NCI-H748 (cell line): Measurements from ENCODE around the gene CDH16.

Experiments used
- DNase-seq: peaks from one replicate; lab custom pipeline; 2025; ENCODE audit not compliant: unreplicated experiment; lab: John Stamatoyannopoulos, UW

CDH16 gene

GRCh38 chr16:66928702-66929388 is 10.2 kb upstream of the CDH16 start:
- DNase-seq: no peak

DNA sequence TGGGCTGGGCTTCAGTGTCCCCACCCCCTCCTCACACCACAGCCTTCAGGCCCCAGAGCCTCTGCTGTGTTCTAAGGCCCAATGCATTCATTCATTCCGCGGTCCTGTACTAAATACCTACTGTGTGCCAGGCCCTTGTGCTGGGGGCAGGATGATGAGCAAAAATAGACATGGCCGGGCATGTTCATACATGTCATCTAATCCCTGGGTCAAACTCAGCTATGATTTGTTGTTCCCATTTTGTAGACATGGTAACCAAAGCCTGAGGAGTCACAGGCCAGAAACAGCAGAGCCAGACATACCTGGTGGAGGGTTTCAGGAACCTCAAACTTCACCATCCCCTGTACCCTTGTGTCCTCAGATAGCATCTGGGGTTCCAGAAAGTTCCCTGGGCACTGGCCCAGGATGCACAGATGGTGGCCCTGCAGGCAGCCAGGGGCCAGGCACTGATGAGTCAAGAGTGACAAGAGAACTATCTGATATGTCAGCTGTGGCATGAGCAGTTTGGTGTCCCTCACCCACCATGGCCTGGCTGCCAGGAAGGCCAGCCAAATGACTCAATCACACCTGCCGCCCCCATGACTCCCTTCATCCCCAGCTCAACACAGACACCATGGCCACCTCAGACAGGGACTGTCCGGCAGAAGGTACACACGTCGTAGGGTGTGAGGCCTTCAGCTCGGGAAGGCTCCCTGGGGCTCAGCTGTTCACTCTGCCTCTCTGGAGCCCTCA is 9.4 kb upstream of the CDH16 start:
- no peak for DNase-seq

- peak; percentile 12 for DNase-seq
Measured at GRCh38 chr16:66926961-66927436, 8.3 kb upstream of the CDH16 start.

- no peak for DNase-seq
Measured at GRCh38 chr16:66926171-66926947, 7.7 kb upstream of the CDH16 start.

DNA sequence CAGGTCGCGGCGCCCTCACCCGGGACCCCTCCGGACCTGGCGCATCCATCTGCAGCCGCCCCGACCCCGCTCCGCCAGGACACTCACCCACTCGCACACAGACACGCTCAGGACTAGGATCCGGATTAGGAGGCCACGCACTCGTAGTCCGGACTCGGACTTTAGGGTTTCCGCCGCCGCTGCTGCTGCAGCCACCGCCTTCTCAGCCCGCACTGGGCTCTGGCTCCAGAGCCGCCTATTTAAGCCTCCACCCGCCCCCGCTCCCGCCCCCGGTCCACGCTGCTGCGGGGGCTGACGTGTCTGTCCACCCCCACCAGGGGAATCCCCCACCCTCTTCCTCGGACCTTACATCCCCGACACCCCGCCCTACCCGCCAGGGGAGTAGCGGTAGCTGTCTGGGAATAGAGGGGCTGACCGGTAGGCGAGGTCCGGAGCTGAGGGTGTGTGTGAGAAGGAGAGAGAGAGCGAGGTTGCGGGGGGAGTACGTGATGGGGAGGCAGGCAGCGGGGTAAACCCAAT is 6.7 kb upstream of the CDH16 start, which contains the start of gene RRAD:
TSS of gene RRAD (minus strand) at position 214 of the 519 bp plus-strand sequence. CDS start 356 bp downstream, outside the sequence.
- DNase-seq: peak; percentile 33

DNA sequence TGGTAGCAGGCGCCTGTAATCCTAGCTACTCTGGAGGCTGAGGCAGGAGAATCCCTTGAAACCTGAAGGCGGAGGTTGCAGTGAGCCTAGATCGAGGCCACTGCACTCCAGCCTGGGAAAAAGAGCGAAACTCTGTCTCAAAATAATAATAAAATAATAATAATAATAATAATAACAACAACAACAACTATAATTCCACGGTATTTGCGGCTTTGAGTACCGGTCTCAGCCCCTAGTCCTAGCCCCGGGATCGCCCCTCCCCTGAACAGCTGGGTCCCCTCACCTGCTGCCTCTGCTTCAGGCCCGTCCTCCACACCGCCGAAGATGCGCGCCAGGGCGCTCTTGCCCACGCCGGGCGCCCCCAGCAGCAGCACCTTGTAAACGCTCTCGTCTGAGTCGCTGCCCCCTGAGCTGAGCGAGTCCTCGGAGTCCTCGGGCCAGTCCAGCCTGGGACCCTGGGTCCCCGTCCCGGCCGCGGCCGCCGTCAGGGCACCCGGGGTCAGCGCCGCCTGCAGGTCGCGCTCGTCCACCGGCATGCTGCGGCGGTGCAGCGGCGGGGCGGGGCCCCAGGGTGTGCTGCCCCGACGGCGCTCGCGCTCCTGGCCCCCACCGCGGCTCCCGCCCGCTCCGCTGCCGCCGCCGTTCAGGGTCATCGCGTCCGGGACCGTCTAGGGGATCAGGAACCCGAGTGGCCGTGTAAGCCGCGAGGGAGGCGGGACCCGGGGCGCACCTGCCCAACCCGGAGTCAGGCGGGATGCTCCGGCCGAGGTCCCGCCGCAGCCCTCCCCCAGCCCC is 6.0 kb upstream of the CDH16 start:
- DNase-seq: peak; percentile 36

DNA sequence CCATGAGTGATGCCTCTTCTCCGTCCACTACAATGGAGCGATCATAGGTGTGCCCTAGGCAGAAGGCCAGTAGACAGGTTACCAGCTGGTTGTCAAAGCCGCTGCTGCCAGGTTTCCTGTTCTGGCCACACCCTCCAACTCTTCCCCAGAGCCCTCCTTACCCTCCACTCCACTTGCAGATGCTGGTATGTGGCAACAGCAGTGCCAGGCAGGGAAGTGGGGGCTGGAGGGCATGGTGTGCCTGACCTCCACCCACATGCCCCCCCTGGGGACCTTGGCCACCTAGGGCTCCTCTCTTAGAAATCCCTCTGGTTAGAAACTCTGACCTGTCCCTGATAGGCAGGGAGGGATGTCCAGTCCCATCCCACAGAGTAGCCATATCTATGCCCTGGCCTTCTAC is 5.2 kb upstream of the CDH16 start:
- no peak for DNase-seq

GRCh38 chr16:66923247-66923731 is 4.6 kb upstream of the CDH16 start:
- DNase-seq: no peak

- no peak for DNase-seq
Measured at GRCh38 chr16:66921729-66922450, 3.2 kb upstream of the CDH16 start.

GRCh38 chr16:66920924-66921680 is 2.4 kb upstream of the CDH16 start:
- DNase-seq: no peak

GRCh38 chr16:66920299-66920590 is 1.6 kb upstream of the CDH16 start:
- DNase-seq: no peak

- DNase-seq: no peak
Measured at GRCh38 chr16:66919569-66920298, 1.0 kb upstream of the CDH16 start.

- DNase-seq: no peak
Measured at GRCh38 chr16:66918355-66918754, 330 bp downstream of the CDH16 start.

DNA sequence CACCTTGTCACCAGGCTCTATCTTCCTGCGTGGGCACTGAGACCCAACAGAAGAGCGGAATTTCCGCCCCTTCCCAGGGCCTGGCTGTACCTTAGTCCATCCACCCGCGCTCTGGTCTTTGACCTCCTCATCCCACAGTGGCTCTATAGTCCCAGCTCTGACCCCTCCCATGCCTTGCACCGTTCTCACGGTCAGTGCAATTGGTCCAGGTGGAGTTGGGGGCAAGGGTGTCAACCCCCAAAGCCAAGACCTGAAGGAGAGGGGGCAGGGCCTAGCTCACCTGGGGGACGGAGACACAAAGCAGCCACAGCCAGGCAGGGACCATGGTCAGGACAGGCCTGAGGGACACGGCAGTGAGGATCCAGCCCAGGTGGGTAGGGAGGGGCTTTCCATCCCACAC is 944 bp downstream of the CDH16 start:
- no peak for DNase-seq

GRCh38 chr16:66916518-66916917 is 2.2 kb downstream of the CDH16 start:
- no peak for DNase-seq

DNA sequence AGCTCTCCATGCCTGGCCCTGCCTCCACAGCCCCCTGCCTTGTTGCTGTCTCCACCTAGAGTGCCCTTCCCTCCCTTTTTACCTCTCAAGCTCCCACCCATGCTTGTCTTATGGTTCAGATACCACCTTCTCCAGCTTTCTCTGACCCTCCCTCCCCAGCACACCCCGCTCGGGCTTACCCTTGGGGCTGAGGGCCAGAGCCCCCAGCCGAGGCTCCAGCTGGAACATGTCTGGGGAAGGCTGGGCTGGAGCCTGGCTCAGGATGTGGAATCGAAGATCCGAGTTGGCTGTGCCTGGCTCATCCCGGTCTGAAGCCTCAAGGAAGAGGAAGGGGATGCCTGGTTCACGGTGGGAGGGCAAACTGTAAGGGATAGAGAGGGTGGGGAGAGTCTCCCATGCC is 3.6 kb downstream of the CDH16 start:
- no peak for DNase-seq

GRCh38 chr16:66914541-66914940 is 4.1 kb downstream of the CDH16 start:
- no peak for DNase-seq

GRCh38 chr16:66913711-66914110 is 5.0 kb downstream of the CDH16 start:
- no peak for DNase-seq

DNA sequence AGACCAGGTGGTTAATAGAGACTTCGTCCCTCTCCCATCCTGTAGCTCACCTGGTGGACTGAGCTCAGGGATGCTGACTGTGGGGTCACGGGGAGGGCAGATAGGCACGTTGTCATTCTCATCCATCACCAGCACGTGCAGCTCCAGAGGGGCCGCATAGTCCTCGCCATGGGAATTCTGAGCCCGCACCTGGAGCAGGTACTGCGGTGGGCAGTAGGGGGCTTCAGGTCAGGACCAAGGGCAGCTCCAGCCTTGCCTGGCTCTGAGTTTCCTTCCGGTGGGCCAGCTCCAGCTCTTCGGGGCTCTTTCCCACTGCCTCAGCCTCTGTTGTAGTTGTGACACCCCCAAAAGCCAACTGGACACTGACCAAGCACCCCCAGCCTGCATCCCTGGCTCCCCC is 5.6 kb downstream of the CDH16 start:
- no peak for DNase-seq
